Testis (tissue), 2 donors: ENCODE measurements around the gene EGLN2.
"Not testable (repeated sequence)": the region's sequence is repeated elsewhere in the genome, so short reads cannot be mapped to it uniquely, and the experiment has no call there.

Experiments used
- POLR2A ChIP-seq: fragments of 450-650 bp; IDR thresholded peaks from one replicate; pipeline ENCODE4 v1.6.1; 2017; ENCODE audit warnings: antibody characterized with exemption, mild to moderate bottlenecking, moderate library complexity
- TF ChIP-seq, protein P1 (sequence below), 3 experiments: fragments of 450-650 bp in 2 of 3; fragments of 200-600 bp in 1 of 3; sonication (generic) in 1 of 3; IDR thresholded peaks; one replicate each; pipeline ENCODE4 v1.5.1; 2016 to 2019; ENCODE audit warnings: antibody characterized with exemption in 3 of 3, mild to moderate bottlenecking in 2 of 3, moderate library complexity in 1 of 3

- TF ChIP-seq, protein P1, sequence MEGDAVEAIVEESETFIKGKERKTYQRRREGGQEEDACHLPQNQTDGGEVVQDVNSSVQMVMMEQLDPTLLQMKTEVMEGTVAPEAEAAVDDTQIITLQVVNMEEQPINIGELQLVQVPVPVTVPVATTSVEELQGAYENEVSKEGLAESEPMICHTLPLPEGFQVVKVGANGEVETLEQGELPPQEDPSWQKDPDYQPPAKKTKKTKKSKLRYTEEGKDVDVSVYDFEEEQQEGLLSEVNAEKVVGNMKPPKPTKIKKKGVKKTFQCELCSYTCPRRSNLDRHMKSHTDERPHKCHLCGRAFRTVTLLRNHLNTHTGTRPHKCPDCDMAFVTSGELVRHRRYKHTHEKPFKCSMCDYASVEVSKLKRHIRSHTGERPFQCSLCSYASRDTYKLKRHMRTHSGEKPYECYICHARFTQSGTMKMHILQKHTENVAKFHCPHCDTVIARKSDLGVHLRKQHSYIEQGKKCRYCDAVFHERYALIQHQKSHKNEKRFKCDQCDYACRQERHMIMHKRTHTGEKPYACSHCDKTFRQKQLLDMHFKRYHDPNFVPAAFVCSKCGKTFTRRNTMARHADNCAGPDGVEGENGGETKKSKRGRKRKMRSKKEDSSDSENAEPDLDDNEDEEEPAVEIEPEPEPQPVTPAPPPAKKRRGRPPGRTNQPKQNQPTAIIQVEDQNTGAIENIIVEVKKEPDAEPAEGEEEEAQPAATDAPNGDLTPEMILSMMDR (IDR thresholded peaks at IDR 0.05): not testable (repeated sequence)
- not testable (repeated sequence) for TF ChIP-seq POLR2A
Observed at GRCh38 chr19:40771101-40771862, 27.7 kb upstream of the EGLN2 start.
